ENCODE data around the gene PHOX2A.
A peak's percentile ranks its signal among the peaks of the same experiment; 100 is the strongest.

Gene PHOX2A

DNA sequence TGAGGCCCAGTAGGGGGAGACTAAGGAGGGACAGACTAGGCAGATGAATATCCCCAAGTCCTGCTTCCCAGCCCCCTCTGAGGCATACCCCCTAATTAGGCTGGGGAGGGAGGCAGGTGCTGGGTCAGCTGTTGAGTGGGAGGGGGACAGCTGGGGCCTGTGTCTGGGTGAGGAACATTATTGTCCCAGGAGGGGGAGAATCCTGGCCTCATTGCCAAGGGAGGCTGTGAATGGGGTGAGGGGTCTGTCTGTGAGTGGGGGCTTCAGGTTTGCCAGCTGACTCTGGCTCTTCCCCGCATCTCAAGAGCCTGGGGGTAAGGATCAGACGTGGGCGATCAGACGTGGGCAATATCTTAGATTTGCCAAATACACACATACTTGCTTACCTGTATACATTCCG, 17.3 kb downstream of the PHOX2A start:
- H3K4me1 ChIP-seq (ENCODE audit: control insufficient read depth, insufficient read depth, low read depth, low read length): peaks cover 32% of the 10 kb centered on the region
- H2BK12ac ChIP-seq (ENCODE audit: low read length in 2 of 2): no peak overlapping the region
- H3K4me2 ChIP-seq (ENCODE audit: low read length, poor library complexity, severe bottlenecking): peak overlapping the region; percentile 18
- no peak overlapping the region for H2AK5ac ChIP-seq (ENCODE audit: low read length, severe bottlenecking)
- H3K23ac ChIP-seq (ENCODE audit: low read length in 2 of 2): no peak overlapping the region
- H4K91ac ChIP-seq (ENCODE audit: low read length): no peak overlapping the region
- no peak overlapping the region for H2AFZ ChIP-seq (ENCODE audit: low read depth, low read length)
- no peak overlapping the region for H2BK5ac ChIP-seq (ENCODE audit: low read depth, low read length, poor library complexity, severe bottlenecking)
- H4K8ac ChIP-seq (ENCODE audit: low read length): peak overlapping the region; percentile 56
- H2BK15ac ChIP-seq (ENCODE audit: low read depth, poor library complexity, severe bottlenecking): no peak overlapping the region
- peaks cover 34% of the 10 kb centered on the region for H3K79me1 ChIP-seq (replicated peaks; ENCODE audit: low read length, poor library complexity, severe bottlenecking)
- H3K4me3 ChIP-seq (ENCODE audit: insufficient read depth in 1 of 2, low read depth in 1 of 2, low read length in 2 of 2): no peak overlapping the region
- no peak overlapping the region for H3K9ac ChIP-seq (ENCODE audit: low read length)
- no peak overlapping the region for H3K14ac ChIP-seq (ENCODE audit: low read length in 2 of 2)
- no peak overlapping the region for H2BK120ac ChIP-seq (ENCODE audit: low read depth, low read length)
- H3K27ac ChIP-seq (ENCODE audit: low read length, poor library complexity, severe bottlenecking): no peak overlapping the region
- H3K4ac ChIP-seq (ENCODE audit: low read depth in 1 of 2, low read length in 2 of 2): no peak overlapping the region
- peaks cover 50 to 53% of the 10 kb centered on the region in 2 experiments for H3K36me3 ChIP-seq (ENCODE audit: control insufficient read depth in 1 of 2, insufficient read depth in 2 of 2, low read depth in 1 of 2, low read length in 2 of 2)
- H3K18ac ChIP-seq (ENCODE audit: low read depth in 1 of 2, low read length in 2 of 2): no peak overlapping the region
- 94% methylated on average over 5 of the region's 5 CpGs for WGBS
- H3K27me3 ChIP-seq (ENCODE audit: control insufficient read depth in 1 of 2, insufficient read depth in 1 of 2, low read length in 2 of 2): no peaks in the 10 kb centered on the region
- DNase-seq: no peak
- H3K9me3 ChIP-seq (ENCODE audit: control insufficient read depth, low read length): no peaks in the 10 kb centered on the region

DNA sequence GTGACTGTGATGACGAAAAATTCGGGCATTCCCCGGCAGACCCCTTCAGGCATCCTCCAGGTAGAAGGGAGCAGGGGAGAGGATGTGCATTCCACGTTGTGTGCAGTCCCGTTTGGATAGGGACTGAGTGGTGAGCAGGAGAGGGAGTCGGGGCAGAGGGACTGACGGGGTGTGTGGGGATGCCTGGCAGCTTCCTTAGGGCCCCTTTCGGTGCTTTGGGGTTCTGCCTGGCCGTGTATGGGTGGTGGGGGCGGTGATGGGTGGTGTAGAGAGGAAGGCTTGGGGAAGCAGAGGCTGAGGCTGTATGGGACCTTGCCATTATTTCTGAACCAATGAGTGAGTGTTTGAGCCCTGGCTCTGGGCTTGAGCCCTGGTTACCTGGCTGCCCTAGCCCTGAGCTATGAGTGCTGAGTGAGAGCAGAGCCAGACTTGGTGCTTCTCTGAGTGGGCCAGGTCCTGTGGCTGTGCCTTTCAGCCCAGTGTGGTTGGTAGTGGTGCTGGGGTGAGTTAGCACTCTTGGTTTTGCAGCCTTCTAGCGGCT, 18.5 kb downstream of the PHOX2A start:
- Histone ChIP-seq H3K18ac (ENCODE audit: low read depth in 1 of 2, low read length in 2 of 2) (peak overlapping the region in 1 of 2 experiments; percentile 88), H2BK120ac (ENCODE audit: low read depth, low read length) (no peak overlapping the region), H3K9ac (ENCODE audit: low read length) (peak overlapping the region; percentile 94), H2AK5ac (ENCODE audit: low read length, severe bottlenecking) (peak overlapping the region; percentile 66), H2BK12ac (ENCODE audit: low read length in 2 of 2) (peak overlapping the region in 1 of 2 experiments; percentile 60), H3K79me1 (replicated peaks; ENCODE audit: low read length, poor library complexity, severe bottlenecking) (peaks cover 25% of the 10 kb centered on the region), H3K14ac (ENCODE audit: low read length in 2 of 2) (peak overlapping the region in 1 of 2 experiments; percentile 98), H3K27me3 (ENCODE audit: control insufficient read depth in 1 of 2, insufficient read depth in 1 of 2, low read length in 2 of 2) (no peaks in the 10 kb centered on the region), H3K27ac (ENCODE audit: low read length, poor library complexity, severe bottlenecking) (peak overlapping the region; percentile 50), H4K91ac (ENCODE audit: low read length) (no peak overlapping the region), H3K4me3 (ENCODE audit: insufficient read depth in 1 of 2, low read depth in 1 of 2, low read length in 2 of 2) (peak overlapping the region; percentile 82 to 98), H3K4me1 (ENCODE audit: control insufficient read depth, insufficient read depth, low read depth, low read length) (peaks cover 35% of the 10 kb centered on the region), H4K8ac (ENCODE audit: low read length) (no peak overlapping the region), H3K4ac (ENCODE audit: low read depth in 1 of 2, low read length in 2 of 2) (peak overlapping the region in 1 of 2 experiments; percentile 20), H2BK15ac (ENCODE audit: low read depth, poor library complexity, severe bottlenecking) (no peak overlapping the region), H3K4me2 (ENCODE audit: low read length, poor library complexity, severe bottlenecking) (peak overlapping the region; percentile 78), H2AFZ (ENCODE audit: low read depth, low read length) (no peak overlapping the region), H2BK5ac (ENCODE audit: low read depth, low read length, poor library complexity, severe bottlenecking) (no peak overlapping the region), H3K23ac (ENCODE audit: low read length in 2 of 2) (peak overlapping the region; percentile 42 to 84), H3K9me3 (ENCODE audit: control insufficient read depth, low read length) (no peaks in the 10 kb centered on the region), H3K36me3 (ENCODE audit: control insufficient read depth in 1 of 2, insufficient read depth in 2 of 2, low read depth in 1 of 2, low read length in 2 of 2) (peaks cover 38 to 41% of the 10 kb centered on the region in 2 experiments)
- no peak for DNase-seq
- WGBS: 5% methylated on average over 10 of the region's 11 CpGs

DNA sequence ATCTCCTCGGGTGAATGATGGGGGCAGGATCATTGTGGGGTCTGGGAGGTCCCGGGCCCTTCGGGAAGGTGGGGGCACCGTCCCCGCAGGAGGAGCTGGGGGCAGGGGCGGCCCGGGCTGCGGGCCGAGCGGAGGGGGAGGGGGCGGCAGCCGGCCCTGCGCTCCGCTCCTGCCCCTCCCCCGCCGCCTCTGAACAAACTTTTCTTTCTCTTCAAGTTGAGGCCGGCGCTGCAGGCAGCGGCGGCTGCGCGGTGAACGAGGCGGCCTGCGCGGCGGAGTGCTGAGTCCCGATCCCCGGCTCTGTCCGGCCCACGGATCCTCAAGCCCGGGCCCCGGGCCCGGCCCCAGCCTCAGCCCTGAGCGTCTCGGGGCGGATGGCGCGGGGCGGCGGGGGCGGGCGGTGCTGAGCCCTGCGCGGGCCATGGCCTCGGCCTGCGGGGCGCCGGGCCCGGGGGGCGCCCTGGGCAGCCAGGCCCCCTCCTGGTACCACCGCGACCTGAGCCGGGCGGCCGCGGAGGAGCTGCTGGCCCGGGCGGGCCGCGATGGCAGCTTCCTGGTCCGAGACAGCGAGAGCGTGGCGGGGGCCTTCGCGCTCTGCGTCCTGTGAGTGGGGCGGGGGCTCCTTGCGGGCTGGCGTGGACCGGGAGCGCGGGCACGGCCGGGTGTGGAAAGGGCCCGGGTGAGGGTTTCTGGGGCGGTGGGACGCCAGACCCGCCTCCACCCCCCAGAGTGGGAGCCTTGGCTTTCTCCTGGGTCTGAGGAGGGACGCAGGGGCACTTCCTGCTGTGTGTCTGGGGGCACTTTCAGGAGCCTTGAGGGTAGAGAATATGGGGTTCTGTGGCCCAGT, 19.2 kb downstream of the PHOX2A start, which contains the start of gene INPPL1:
TSS of gene INPPL1 (plus strand) at position 204 of the 847 bp plus-strand sequence. CDS start at position 422, 218 bp downstream.
- peak within 1 kb of the TSS; percentile 27 to 98 for H3K14ac ChIP-seq (ENCODE audit: low read length in 2 of 2)
- H4K8ac ChIP-seq (ENCODE audit: low read length): peak within 1 kb of the TSS; percentile 74
- peak within 1 kb of the TSS; percentile 66 for H2AK5ac ChIP-seq (ENCODE audit: low read length, severe bottlenecking)
- peak within 1 kb of the TSS; percentile 94 for H3K9ac ChIP-seq (ENCODE audit: low read length)
- H3K4ac ChIP-seq (ENCODE audit: low read depth in 1 of 2, low read length in 2 of 2): peak within 1 kb of the TSS; percentile 57 to 98
- H2BK120ac ChIP-seq (ENCODE audit: low read depth, low read length): peak within 1 kb of the TSS; percentile 96
- H2BK12ac ChIP-seq (ENCODE audit: low read length in 2 of 2): peak within 1 kb of the TSS; percentile 18 to 42
- DNase-seq: peak; percentile 55
- peak within 1 kb of the TSS; percentile 89 for H2BK15ac ChIP-seq (ENCODE audit: low read depth, poor library complexity, severe bottlenecking)
- peak within 1 kb of the TSS; percentile 78 for H3K4me2 ChIP-seq (ENCODE audit: low read length, poor library complexity, severe bottlenecking)
- no peaks in the 10 kb centered on the region for H3K27me3 ChIP-seq (ENCODE audit: control insufficient read depth in 1 of 2, insufficient read depth in 1 of 2, low read length in 2 of 2)
- peak within 1 kb of the TSS; percentile 42 to 84 for H3K23ac ChIP-seq (ENCODE audit: low read length in 2 of 2)
- H3K4me1 ChIP-seq (ENCODE audit: control insufficient read depth, insufficient read depth, low read depth, low read length): peaks cover 35% of the 10 kb centered on the region
- peak within 1 kb of the TSS; percentile 88 to 91 for H3K18ac ChIP-seq (ENCODE audit: low read depth in 1 of 2, low read length in 2 of 2)
- peak within 1 kb of the TSS; percentile 83 for H3K27ac ChIP-seq (ENCODE audit: low read length, poor library complexity, severe bottlenecking)
- no peak within 1 kb of the TSS for H2AFZ ChIP-seq (ENCODE audit: low read depth, low read length)
- H2BK5ac ChIP-seq (ENCODE audit: low read depth, low read length, poor library complexity, severe bottlenecking): peak within 1 kb of the TSS; percentile 89
- peaks cover 31 to 34% of the 10 kb centered on the region in 2 experiments for H3K36me3 ChIP-seq (ENCODE audit: control insufficient read depth in 1 of 2, insufficient read depth in 2 of 2, low read depth in 1 of 2, low read length in 2 of 2)
- under 1% methylated on average over 66 of the region's 81 CpGs for WGBS
- H3K4me3 ChIP-seq (ENCODE audit: insufficient read depth in 1 of 2, low read depth in 1 of 2, low read length in 2 of 2): peak within 1 kb of the TSS; percentile 82 to 98
- peak within 1 kb of the TSS; percentile 88 for H4K91ac ChIP-seq (ENCODE audit: low read length)
- no peaks in the 10 kb centered on the region for H3K9me3 ChIP-seq (ENCODE audit: control insufficient read depth, low read length)
- H3K79me1 ChIP-seq (replicated peaks; ENCODE audit: low read length, poor library complexity, severe bottlenecking): peaks cover 18% of the 10 kb centered on the region
